H1 (cell line): ENCODE data around the gene IQSEC3. TPM values are rescaled to one million over a fixed set of nuclear protein-coding genes. Genes with fewer than 3 reads are reported as not detected.

Experiments used
- CTCF ChIA-PET: fragments of 300-600 bp; sonication (Branson Sonifier 250); formaldehyde crosslinking; loops from one replicate; lab custom pipeline; 2021; ENCODE audit not compliant: partially characterized antibody; lab: Charles Lee
- POLR2A ChIA-PET: fragments of 300-600 bp; sonication (Branson Sonifier 250); formaldehyde crosslinking; loops from one replicate; lab custom pipeline; 2021; ENCODE audit warnings: inconsistent platforms; ENCODE audit not compliant: partially characterized antibody; lab: Charles Lee
- DNase-seq, 2 experiments: peaks; one replicate each; pipeline versions ENCODE4 v3.0.0 to v3.0.0-alpha.2; 2010 to 2022; ENCODE audit warnings: low spot score in 2 of 2, low read depth in 1 of 2, mixed read lengths in 1 of 2
- FAIRE-seq: peaks from 2 replicates; lab custom pipeline; 2011; peaks lifted over from hg19 to GRCh38; lab: Jason Lieb, UNC
- H2AFZ ChIP-seq: 2 replicates; pipeline ENCODE4 v1.8.1; 2012; ENCODE audit warnings: low read length, inconsistent platforms
- H2AK5ac ChIP-seq: 2 replicates; pipeline ENCODE4 v1.6.1; 2013; ENCODE audit warnings: low read depth, low read length
- H2BK120ac ChIP-seq: replicated peaks from 2 replicates; pipeline ENCODE3; 2013; ENCODE audit warnings: low read depth, low read length, inconsistent platforms
- H2BK12ac ChIP-seq: 2 replicates; pipeline ENCODE4 v1.6.1; 2013; ENCODE audit warnings: low read depth, low read length
- H2BK15ac ChIP-seq: 2 replicates; pipeline ENCODE4 v1.6.1; 2013; ENCODE audit warnings: low read length
- H2BK20ac ChIP-seq: 2 replicates; pipeline ENCODE4 v1.6.1; 2013; ENCODE audit warnings: low read length
- H2BK5ac ChIP-seq: 2 replicates; pipeline ENCODE4 v1.6.1; 2013; ENCODE audit warnings: low read depth, low read length
- H3K14ac ChIP-seq: 2 replicates; pipeline ENCODE4 v1.6.1; 2013; ENCODE audit warnings: inconsistent platforms; ENCODE audit not compliant: insufficient read length
- H3K18ac ChIP-seq: 2 replicates; pipeline ENCODE4 v1.6.1; 2013; ENCODE audit warnings: low read length; ENCODE audit errors: extremely low read depth
- H3K23ac ChIP-seq: 2 replicates; pipeline ENCODE4 v1.6.1; 2013; ENCODE audit warnings: inconsistent platforms; ENCODE audit not compliant: insufficient read length
- H3K23me2 ChIP-seq: 2 replicates; pipeline ENCODE4 v1.6.1; 2013; ENCODE audit warnings: low read depth, low read length
- H3K27ac ChIP-seq: 2 replicates; pipeline ENCODE4 v1.6.1; 2011; ENCODE audit warnings: low read depth, low read length, inconsistent platforms
- H3K27me3 ChIP-seq, 4 experiments: replicated peaks in 1 of 4; 1 replicate in 1 of 4; 2 replicates in 3 of 4; pipeline versions ENCODE4 v1.6.1 to v1.8.1; 2011 to 2013; ENCODE audit warnings: low read length in 3 of 4, mild to moderate bottlenecking in 3 of 4, inconsistent platforms in 2 of 4, mixed read lengths in 2 of 4, moderate library complexity in 1 of 4; ENCODE audit not compliant: control insufficient read depth in 3 of 4, insufficient read depth in 3 of 4; ENCODE audit errors: extremely low read depth in 1 of 4
- H3K36me3 ChIP-seq, 4 experiments: 2 replicates each; pipeline versions ENCODE4 v1.6.1 to v1.8.1; 2011 to 2013; ENCODE audit warnings: mild to moderate bottlenecking in 4 of 4, low read length in 3 of 4, moderate library complexity in 2 of 4, control low read depth in 1 of 4, inconsistent platforms in 1 of 4; ENCODE audit not compliant: insufficient read depth in 4 of 4, control insufficient read depth in 2 of 4
- H3K4ac ChIP-seq: replicated peaks from 2 replicates; pipeline ENCODE3; 2013; ENCODE audit warnings: low read length, low read depth, mixed read lengths, inconsistent platforms; ENCODE audit not compliant: insufficient read length
- H3K4me1 ChIP-seq, 4 experiments: replicated peaks in 1 of 4; 1 replicate in 1 of 4; 2 replicates in 3 of 4; pipeline versions ENCODE4 v1.6.1 to v1.8.1; 2011 to 2013; ENCODE audit warnings: low read length in 3 of 4, inconsistent platforms in 2 of 4, mixed read lengths in 1 of 4; ENCODE audit not compliant: insufficient read depth in 4 of 4, control insufficient read depth in 3 of 4
- H3K4me2 ChIP-seq, 2 experiments: 2 replicates each; pipeline versions ENCODE4 v1.6.1 to v1.8.1; 2011 to 2013; ENCODE audit warnings: low read depth in 2 of 2, low read length in 2 of 2, control low read depth in 1 of 2, inconsistent platforms in 1 of 2, mild to moderate bottlenecking in 1 of 2; ENCODE audit not compliant: insufficient read depth in 1 of 2
- H3K4me3 ChIP-seq, 4 experiments: fragments of 200-600, 300-600 bp in 1 of 4; sonication (generic), shearing (Covaris generic), sonication (Bioruptor Twin) in 1 of 4; 2 replicates each; pipeline versions ENCODE4 v1.5.1 to v1.8.1; 2011 to 2016; ENCODE audit warnings: low read length in 4 of 4, low read depth in 3 of 4, control low read depth in 2 of 4, inconsistent platforms in 2 of 4, mild to moderate bottlenecking in 2 of 4, mixed read lengths in 1 of 4, moderate library complexity in 1 of 4; ENCODE audit not compliant: insufficient read depth in 2 of 4; ENCODE audit errors: extremely low read depth in 1 of 4
- H3K56ac ChIP-seq: replicated peaks from 2 replicates; pipeline ENCODE3; 2013; ENCODE audit warnings: low read depth, mild to moderate bottlenecking, mixed read lengths, low read length, inconsistent platforms; ENCODE audit not compliant: insufficient read length
- H3K79me1 ChIP-seq: 2 replicates; pipeline ENCODE4 v1.6.1; 2013; ENCODE audit warnings: low read depth, low read length, control low read depth
- H3K79me2 ChIP-seq, 2 experiments: 2 replicates each; pipeline versions ENCODE4 v1.6.1 to v1.8.1; 2012 to 2013; ENCODE audit warnings: low read length in 2 of 2, mild to moderate bottlenecking in 2 of 2, inconsistent platforms in 1 of 2; ENCODE audit not compliant: insufficient read depth in 2 of 2, control insufficient read depth in 1 of 2
- H3K9ac ChIP-seq, 4 experiments: replicated peaks in 1 of 4; 1 replicate in 1 of 4; 2 replicates in 3 of 4; pipeline versions ENCODE4 v1.6.1 to v1.8.1; 2011 to 2013; ENCODE audit warnings: low read depth in 3 of 4, low read length in 3 of 4, control low read depth in 2 of 4, mild to moderate bottlenecking in 2 of 4, moderate library complexity in 2 of 4, inconsistent platforms in 1 of 4; ENCODE audit errors: extremely low read depth in 1 of 4
- H3K9me3 ChIP-seq, 2 experiments: 2 replicates each; pipeline versions ENCODE4 v1.6.1 to v1.8.1; 2012 to 2013; ENCODE audit warnings: mild to moderate bottlenecking in 2 of 2, moderate library complexity in 2 of 2, control low read depth in 1 of 2, inconsistent platforms in 1 of 2, low read depth in 1 of 2, low read length in 1 of 2, mixed read lengths in 1 of 2; ENCODE audit not compliant: insufficient read depth in 2 of 2
- H4K20me1 ChIP-seq, 2 experiments: replicated peaks in 1 of 2; 2 replicates each; pipeline versions ENCODE3 to v1.8.1; 2011 to 2013; ENCODE audit warnings: inconsistent platforms in 2 of 2, low read length in 2 of 2, mild to moderate bottlenecking in 1 of 2; ENCODE audit not compliant: insufficient read depth in 2 of 2, control insufficient read depth in 1 of 2
- H4K5ac ChIP-seq: 2 replicates; pipeline ENCODE4 v1.6.1; 2013; ENCODE audit warnings: low read length, low read depth, mixed read lengths, inconsistent platforms; ENCODE audit not compliant: insufficient read length
- H4K8ac ChIP-seq: 2 replicates; pipeline ENCODE4 v1.8.0; 2013; ENCODE audit warnings: mild to moderate bottlenecking, moderate library complexity, low read length, inconsistent platforms; ENCODE audit not compliant: insufficient read depth; ENCODE audit errors: extremely low read depth
- H4K91ac ChIP-seq: replicated peaks from 2 replicates; pipeline ENCODE3; 2013; ENCODE audit warnings: low read length, mixed read lengths, inconsistent platforms; ENCODE audit not compliant: insufficient read length
- E2F6 ChIP-seq: IDR thresholded peaks from 2 replicates; pipeline ENCODE4 v1.6.1; 2012; ENCODE audit warnings: inconsistent platforms
- WGBS, 2 experiments: shearing (Covaris generic) in 1 of 2; methylation state at CpG; one replicate each; pipeline versions ENCODE4 v1.1.6 to v1.1.7; 2013 to 2015; ENCODE audit warnings: low lambda C conversion rate in 2 of 2, mixed read lengths in 2 of 2, inconsistent platforms in 1 of 2, low coverage in 1 of 2, missing lambda C conversion rate in 1 of 2; ENCODE audit not compliant: insufficient replicate concordance in 2 of 2, insufficient coverage in 1 of 2, insufficient read length in 1 of 2; ENCODE audit errors: extremely low coverage in 1 of 2, missing lambda C conversion rate in 1 of 2; 5-methylcytosine and 5-hydroxymethylcytosine counted together
- polyA plus RNA-seq, 7 experiments: library from polyadenylated mRNA; depleted of rRNA in 3 of 7; stranded (reverse) in 5 of 7; unstranded in 2 of 7; fragments of >200 nt in 5 of 7; fragments of 200-250 nt in 2 of 7; gene quantifications; 1 replicate in 5 of 7; 2 replicates in 1 of 7; 4 replicates in 1 of 7; pipeline versions ENCODE4 v1.2.1 to v1.2.3, GENCODE V29; 2011 to 2013; ENCODE audit warnings: missing spikeins in 2 of 7, mixed read lengths in 2 of 7
- total RNA-seq: library from RNA; stranded (reverse); fragmentation: NEBNext Ultra II Directional; extraction: Animal tissue kit (Norgen Biotek cat#: 25700); gene quantifications from 2 replicates; pipeline ENCODE4 v1.2.1, GENCODE V29; 2021

Gene IQSEC3
- total and polyA plus RNA-seq, 2 of the 8 experiments (the other 6 are each of a cell fraction or from before 2014, with no cell fraction given): 1.2 to 3.1 TPM

GRCh38 chr12:53735-54730, 12.5 kb upstream of the IQSEC3 start:
- no peak overlapping the region for H2BK120ac ChIP-seq
- no peaks in the 10 kb centered on the region for H4K20me1 ChIP-seq
- H3K23me2 ChIP-seq: no peaks in the 10 kb centered on the region
- no peaks in the 10 kb centered on the region; a peak in 2 of 7 replicates for H3K27me3 ChIP-seq
- no peaks in the 10 kb centered on the region for H3K79me2 ChIP-seq
- no peak overlapping the region for H2AFZ ChIP-seq
- no peak overlapping the region for H4K5ac ChIP-seq
- CTCF ChIA-PET: interaction anchor here (0.6 to 1.1 kb wide), 3 partner anchors 9 to 166 kb away, joined by 3 to 5 read pairs (median 3); no protein-coding TSS in a partner anchor
- H3K4me1 ChIP-seq: peaks cover 0 to 5% (median 2%) of the 10 kb centered on the region in 4 experiments; a peak in 3 of 7 replicates
- H2BK15ac ChIP-seq: 0 out of 2 replicates have a peak overlapping the region, but pooled peaks have one; percentile 55
- H4K91ac ChIP-seq: no peak overlapping the region
- no peak overlapping the region for H3K27ac ChIP-seq
- H3K9me3 ChIP-seq: no peaks in the 10 kb centered on the region; a peak in 1 of 4 replicates
- H3K18ac ChIP-seq: no peak overlapping the region
- H2BK20ac ChIP-seq: no peak overlapping the region
- H2BK12ac ChIP-seq: no peak overlapping the region
- no peak overlapping the region for H3K14ac ChIP-seq
- H3K4ac ChIP-seq: no peak overlapping the region
- no peak overlapping the region for H3K56ac ChIP-seq
- POLR2A ChIA-PET: no interaction called here
- no peak overlapping the region for H4K8ac ChIP-seq
- TF ChIP-seq E2F6: no peak
- TF ChIP-seq, all 59 proteins: peak for 0
- DNase-seq: no peak
- H3K23ac ChIP-seq: no peak overlapping the region
- no peak overlapping the region for H2BK5ac ChIP-seq
- no peaks in the 10 kb centered on the region for H3K36me3 ChIP-seq
- 65% methylated on average over 4 of the region's 4 CpGs; no CpG with 5 or more reads in 1 of the 2 experiments for WGBS, 2 experiments
- no peak overlapping the region for H3K4me3 ChIP-seq
- H3K4me2 ChIP-seq: no peak overlapping the region
- FAIRE-seq: no peak
- no peaks in the 10 kb centered on the region for H3K79me1 ChIP-seq
- H2AK5ac ChIP-seq: no peak overlapping the region
- H3K9ac ChIP-seq: no peak overlapping the region
